Stimulated activated CD4-positive, alpha-beta T cell treated with anti-CD3 and anti-CD28 coated beads, TNF-alpha, amount 100 ng/mL, for 4 hours (primary cell): ENCODE measurements around the gene ORM1.

ENCODE experiments used
- DNase-seq, 3 experiments: peaks; one replicate each; pipeline ENCODE4 v3.0.0-alpha.2; 2020; ENCODE audit warnings: low read depth in 3 of 3

The ORM1 gene

DNA sequence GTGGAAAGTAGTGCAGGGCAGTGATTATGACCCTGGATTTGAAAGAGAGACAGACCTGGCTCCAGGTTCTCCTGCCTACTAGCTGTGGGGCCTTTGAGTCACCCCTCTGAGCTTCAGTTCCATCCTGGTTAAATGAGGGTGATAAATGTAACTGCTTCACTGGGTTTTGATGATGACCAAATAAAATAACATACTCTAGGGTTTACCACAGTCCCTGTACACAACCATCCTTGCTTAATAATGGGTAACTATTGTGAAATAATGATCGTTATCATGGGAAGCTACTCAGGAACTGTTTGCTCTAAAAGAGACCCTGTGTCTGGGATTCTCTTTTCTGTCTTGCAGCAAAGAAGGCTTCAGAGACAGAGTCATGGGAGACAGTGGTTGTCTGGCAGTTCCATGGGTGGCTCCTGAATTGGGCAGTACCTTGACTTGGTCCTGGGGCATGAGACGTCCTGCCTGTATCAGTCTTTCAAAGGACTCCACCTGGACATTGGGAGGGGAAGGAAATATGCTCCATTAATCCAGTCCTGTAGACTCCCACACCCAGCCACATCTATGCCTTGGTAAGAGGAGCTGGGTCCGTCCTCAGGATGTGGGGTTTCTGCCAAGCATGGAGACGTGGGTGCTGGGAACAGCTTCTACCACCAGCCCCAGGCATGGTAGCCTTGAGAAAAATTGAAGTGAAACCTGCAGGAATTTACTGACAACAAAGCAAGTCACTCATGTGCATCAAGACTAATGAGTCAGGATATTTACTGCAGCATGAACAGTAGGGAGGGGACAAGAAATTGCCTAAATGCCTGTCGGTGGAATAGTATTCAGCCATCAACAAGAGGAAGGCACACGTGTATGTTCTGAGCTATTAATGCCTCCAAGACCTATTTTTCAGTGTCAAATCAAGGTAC, 41.5 kb downstream of the ORM1 start:
- DNase-seq, result no peak

DNA sequence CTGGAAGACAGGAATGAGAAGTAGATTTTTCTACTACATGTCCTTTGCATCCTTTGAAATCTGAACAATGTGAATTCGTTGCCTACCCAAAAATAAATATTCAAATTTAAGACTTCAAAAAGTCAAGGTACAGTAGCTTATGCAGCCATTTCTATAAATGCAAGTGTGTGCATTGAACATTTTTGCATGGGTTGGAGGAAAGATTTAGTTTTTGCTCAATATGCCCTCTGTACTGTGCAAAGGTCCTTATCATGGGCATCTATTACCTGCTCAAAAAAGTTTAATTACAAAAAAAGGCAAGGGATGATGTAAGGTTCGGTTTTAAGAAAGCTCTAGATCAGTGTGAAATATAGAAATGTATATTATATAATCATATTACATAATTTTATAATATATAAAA, 42.3 kb downstream of the ORM1 start:
- no peak for DNase-seq

DNA sequence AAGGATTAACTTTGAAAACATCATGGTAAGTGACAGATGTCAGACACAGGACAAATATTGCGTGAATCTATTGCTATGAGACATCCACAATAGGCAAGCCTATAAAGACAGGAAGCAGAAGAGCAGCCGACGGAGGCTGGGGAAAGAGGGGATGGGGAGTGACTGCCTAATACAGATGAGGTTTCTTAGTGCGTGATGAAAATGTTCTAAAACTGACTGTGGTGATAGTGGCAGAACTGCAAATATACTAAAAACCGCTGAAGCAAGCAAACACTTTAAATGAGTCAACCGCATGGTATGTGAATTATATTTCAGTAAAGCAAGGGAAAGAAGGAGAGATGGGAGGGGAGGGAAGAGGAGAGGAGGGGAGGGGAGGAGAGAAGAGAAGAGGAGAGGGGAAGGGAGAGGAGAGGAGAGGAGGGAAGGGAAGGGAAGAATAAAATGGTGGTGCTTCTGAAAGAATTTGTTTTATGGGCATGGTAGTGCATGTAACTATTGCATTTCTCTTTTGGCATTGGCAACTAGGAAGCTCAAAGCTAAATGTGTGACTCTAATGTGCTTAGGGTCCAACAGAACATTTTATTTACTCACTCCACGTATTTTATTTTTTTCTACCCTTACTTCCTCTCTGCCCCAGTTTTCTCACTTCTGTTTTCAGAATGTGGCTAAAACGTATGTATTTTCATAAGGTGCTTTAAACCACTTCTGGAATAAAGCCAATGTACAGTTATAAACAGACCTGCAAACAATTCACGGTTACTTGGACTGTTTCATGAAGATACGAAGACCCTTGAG, 43.6 kb downstream of the ORM1 start:
- DNase-seq, result no peak

GRCh38 chr9:114367366-114367765, 44.5 kb downstream of the ORM1 start:
- no peak for DNase-seq

- no peak for DNase-seq
Observed at GRCh38 chr9:114367772-114368569, 45.1 kb downstream of the ORM1 start.

DNA sequence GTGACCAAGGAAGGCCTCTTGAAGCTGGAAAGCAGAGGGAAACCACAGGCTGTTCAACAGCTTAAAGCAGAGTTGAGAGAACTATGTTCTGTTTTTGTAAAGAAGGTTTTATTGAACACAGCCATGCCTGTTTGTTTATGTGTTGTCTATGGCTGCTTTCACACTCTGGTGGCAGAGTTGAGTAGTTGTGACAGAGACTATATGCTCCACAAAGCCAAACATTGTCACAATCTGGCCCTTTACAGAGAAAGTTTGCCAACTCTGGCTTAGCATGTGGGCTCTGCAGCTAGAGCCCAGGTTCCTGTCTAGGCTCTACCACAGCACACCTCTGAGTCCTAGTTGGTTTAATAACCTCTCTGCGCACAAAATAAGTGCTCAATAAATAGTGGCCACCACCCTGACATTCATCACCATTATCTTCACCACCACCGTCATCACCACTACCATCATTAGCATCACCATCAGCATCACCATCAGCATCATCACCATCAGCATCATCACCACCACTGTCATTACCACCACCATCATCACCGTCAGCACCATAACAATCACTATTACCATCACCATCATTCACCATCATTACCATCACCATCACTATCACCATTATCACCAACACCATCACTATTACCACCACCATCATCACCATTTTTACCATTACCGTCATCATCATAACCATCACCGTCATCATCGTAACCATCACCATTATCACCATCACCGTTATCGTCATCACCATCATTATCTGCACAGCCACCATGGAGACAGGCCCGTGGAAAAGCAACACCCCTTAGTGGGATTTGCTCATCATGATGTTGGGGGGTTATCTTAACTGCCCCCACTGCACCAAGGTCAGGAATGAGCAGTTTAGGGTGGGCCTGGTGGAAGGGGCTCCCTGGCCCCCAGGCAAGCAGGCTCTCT, 46.6 kb downstream of the ORM1 start:
- no peak for DNase-seq

DNA sequence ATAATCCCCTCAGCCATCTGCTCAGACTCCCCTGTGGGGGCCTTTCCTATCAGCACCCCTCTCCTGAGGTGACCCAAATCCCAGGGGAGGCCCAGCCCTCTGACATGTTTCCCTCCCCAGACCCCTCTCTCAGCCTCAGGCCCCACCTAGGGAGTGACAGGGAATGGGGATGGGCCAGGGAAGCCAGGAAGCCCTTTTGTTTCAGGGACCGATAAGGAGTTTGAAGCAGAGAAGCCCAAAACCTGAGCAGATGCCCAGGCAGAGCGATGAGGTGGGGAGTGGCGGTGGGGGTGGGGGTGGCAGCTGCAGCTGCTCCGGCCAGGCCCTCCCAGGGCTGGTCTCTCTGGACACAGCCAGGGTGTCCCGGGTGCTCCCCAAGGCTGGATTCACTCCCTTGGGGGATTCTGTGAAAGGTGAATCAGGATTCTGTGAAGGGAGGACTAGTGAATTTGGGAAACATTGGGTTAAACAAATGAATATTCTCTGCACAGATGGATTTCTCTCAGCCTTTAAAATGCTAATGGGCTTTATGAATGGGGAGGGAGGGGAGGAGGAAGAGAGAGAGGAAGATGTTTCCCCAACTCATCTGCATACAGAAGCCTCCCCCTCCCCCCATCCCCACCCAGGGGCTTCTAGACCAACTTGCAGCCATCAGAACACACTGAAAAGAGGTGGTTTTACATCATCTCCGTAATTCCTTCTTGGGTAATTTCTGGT, 47.5 kb downstream of the ORM1 start:
- DNase-seq, result no peak

GRCh38 chr9:114370968-114371320, 48.0 kb downstream of the ORM1 start:
- no peak for DNase-seq

GRCh38 chr9:114371343-114371944, 48.5 kb downstream of the ORM1 start:
- no peak for DNase-seq

GRCh38 chr9:114371973-114372917, 49.3 kb downstream of the ORM1 start:
- DNase-seq, result no peak

DNA sequence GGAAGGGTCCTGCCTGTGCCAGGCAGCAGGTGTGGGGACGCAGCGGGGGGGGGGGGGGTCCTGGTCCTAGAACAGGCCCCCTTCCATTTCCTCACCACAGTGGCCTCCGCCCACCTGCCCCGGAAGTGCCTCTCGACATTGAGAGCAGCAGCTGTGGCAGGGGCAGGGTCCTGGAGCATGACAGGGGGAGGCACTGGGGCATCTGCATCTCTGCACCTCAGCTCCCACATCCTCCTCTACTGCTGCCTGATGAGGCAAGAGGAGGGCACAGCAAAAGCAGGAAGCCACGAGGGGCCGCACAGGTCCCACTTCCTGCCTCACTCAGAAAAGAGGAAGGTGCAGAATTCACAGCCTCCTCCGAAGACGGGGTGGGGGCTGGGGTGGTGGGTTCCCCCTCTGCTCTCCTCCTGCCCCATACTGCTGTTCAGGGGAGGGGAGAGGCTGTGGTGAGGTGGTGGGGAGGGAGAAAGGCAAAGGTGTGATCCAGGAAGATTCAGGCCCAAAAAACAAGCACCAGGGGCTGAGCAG, 50.1 kb downstream of the ORM1 start:
- DNase-seq, result peak in 2 of 3 experiments; percentile 49 to 55

GRCh38 chr9:114373960-114374730, 51.2 kb downstream of the ORM1 start:
- no peak for DNase-seq

DNA sequence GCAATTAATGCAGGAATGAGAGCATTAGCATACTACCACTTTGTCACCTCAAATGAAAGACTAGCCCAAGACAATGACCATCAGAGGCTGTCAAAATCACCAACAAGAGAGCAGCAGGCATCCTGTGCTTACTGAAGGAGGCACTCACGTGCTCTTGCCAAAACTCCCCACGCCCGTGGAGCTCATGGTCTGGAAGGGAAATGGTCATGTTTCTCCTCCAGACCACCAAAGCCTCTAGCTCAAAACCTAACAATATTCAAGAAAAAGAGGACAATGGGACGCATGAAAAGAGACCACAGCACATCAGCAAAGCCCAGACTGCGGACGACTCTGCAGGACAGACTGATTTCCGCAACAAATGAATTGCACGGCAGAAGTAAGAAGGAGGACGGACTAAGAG, 52.0 kb downstream of the ORM1 start:
- no peak for DNase-seq

DNA sequence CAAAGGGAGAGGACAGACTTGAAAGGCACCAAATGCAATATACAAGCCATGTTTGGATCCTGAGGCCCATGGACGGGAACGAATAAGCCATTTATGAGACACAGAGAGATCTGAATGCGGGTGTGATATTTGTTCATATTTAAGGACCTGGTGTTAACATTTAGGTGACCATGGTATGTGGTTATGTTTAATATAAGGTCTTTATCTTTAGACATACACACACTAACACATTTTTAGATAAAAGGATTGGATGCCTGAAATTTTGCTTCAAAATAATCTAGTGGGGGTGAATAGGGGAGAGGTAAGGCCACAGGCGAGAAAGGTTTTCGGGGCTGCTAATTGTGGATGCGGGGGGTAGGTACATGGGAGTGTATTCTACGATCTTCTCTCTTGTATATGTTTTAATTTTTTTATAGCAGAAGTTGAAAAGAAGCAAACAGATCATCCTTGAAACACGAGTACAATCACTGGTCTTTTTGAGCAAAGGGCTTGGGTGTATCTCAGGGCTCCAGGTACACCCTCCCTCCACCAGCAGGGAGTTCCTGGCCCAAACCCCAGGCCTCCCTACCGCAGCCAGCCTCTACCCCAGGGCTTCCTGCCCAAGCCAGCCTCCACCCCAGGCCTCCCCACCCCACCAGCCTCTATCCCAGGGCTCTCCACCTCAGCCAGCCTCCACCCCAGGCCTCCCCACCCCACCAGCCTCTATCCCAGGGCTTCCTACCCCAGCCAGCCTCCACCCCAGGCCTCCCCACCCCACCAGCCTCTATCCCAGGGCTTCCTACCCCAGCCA, 52.7 kb downstream of the ORM1 start:
- DNase-seq, result no peak
